Hypothalamus (tissue), 51 donors: ENCODE data around the gene SLC17A8.
"Not testable (repeated sequence)": the region's sequence is repeated elsewhere in the genome, so short reads cannot be mapped to it uniquely, and the experiment has no call there.

Experiments
- DNase-seq, 51 donors: peaks; one replicate each; lab custom pipeline; 2025; lab: John Stamatoyannopoulos, UW

The SLC17A8 gene

DNA sequence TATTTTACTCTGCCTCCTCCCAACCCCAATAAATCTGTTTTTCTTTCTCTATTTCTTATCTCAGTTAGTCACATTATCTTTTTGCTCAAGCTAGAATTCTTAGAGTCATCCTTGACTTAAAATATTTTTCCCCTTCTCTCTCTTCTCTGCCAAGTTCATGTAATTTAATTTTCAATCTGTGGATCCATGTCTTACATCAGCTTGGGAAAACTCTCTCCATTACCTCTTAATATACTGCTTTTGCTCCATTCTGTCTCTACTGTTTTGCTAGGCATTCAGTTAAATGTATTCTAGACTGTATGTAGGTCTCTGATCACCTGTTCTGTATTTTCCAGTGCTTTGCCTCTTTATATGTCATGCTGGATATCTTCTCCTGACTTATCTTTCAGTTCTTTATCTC is 65.8 kb downstream of the SLC17A8 start:
- no peak for DNase-seq

- no peak for DNase-seq
These were observed 69.3 kb downstream of the SLC17A8 start for GRCh38 chr12:100426145-100426544.

GRCh38 chr12:100427078-100427477 is 70.2 kb downstream of the SLC17A8 start:
- no peak for DNase-seq

GRCh38 chr12:100430251-100430650 is 73.4 kb downstream of the SLC17A8 start:
- not testable (repeated sequence) for DNase-seq

DNA sequence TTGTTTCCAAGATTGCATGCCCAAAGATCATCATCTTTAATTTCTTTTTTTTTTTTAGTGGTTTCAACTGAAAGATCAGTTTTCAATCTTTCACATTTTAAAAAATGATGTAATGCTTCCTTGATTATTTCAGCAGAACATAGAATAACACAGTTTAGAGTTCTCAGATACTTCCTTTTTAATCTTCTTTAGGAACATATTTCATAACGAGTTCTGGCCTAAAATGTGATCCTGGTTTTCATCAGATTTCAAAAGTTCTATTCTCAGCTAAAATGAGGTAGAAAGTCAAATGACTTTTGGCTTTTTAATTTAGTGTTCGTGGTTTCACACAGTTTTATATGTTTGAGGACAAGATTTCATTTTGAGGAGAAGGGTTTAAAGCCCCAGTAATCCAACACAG is 76.8 kb downstream of the SLC17A8 start:
- DNase-seq: no peak

GRCh38 chr12:100434177-100434576 is 77.3 kb downstream of the SLC17A8 start:
- DNase-seq: no peak

GRCh38 chr12:100435957-100436356 is 79.1 kb downstream of the SLC17A8 start:
- no peak for DNase-seq

GRCh38 chr12:100437038-100437841 is 80.4 kb downstream of the SLC17A8 start:
- DNase-seq: no peak

GRCh38 chr12:100439797-100440196 is 82.9 kb downstream of the SLC17A8 start:
- no peak for DNase-seq

GRCh38 chr12:100442403-100442802 is 85.5 kb downstream of the SLC17A8 start:
- DNase-seq: no peak

DNA sequence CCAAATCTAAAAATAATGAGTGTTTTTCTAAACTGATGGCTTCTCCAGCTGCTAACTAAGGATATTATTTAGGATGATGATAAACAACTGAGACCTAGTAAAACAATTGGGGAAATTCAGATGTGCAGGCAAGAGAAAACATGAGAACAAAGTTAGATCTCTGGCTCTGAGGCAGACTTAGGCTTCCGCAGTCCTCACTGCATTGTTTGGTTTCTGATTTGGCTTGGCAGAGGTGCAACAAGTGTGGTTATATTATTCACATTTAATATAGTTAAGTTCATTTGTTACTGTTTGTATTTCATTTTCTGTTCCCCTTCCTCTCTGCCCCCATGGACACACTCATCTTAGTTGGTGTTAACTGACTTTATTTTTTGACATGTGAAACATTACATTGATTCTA is 86.6 kb downstream of the SLC17A8 start:
- DNase-seq: no peak

- no peak for DNase-seq
These were observed 88.2 kb downstream of the SLC17A8 start for GRCh38 chr12:100445081-100445481.

DNA sequence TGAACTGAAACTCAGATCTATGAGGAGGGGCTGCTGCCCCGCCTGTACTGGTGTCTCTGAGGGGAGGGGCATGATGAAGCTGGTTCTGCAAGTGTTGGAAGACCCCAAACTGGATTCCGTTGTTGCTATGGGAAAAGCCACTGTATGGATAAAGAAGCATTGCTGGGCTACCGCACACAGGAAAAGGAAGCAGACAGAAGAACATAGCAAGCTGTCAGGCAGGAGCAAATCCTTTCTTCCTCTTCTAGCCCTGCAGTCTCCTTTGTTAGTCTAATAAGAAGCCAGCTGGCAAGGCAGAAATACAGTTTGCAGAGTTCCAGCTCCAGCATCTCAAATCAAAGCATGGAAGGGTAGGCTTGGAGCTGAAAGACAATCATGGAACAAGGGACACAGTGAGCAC is 90.5 kb downstream of the SLC17A8 start:
- DNase-seq: no peak

GRCh38 chr12:100448656-100449055 is 91.8 kb downstream of the SLC17A8 start:
- DNase-seq: no peak

GRCh38 chr12:100450735-100451134 is 93.9 kb downstream of the SLC17A8 start:
- no peak for DNase-seq

DNA sequence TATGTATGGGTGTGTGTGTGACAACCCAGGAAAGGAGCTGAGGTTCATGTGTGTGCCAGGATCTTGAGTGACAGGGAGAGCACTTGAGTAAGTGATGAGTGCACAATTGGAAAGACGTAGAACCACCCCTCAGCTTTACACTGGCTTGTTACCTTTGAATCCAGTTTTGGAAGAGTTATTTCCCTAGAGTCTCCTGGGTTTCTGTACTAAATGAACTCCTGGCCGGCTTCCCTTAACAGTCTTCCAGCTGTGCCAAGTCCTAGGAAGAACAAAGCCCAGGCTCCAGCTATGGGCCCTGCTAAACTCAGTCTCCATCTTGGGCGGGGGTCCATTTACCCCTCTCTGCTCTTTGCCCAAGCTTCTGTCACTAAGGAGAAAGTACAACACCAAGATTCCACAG is 97.1 kb downstream of the SLC17A8 start:
- peak in 1 of 51 donors; percentile 13 for DNase-seq

GRCh38 chr12:100455896-100456295 is 99.0 kb downstream of the SLC17A8 start:
- DNase-seq: no peak

GRCh38 chr12:100458191-100458590 is 101.3 kb downstream of the SLC17A8 start:
- no peak for DNase-seq

DNA sequence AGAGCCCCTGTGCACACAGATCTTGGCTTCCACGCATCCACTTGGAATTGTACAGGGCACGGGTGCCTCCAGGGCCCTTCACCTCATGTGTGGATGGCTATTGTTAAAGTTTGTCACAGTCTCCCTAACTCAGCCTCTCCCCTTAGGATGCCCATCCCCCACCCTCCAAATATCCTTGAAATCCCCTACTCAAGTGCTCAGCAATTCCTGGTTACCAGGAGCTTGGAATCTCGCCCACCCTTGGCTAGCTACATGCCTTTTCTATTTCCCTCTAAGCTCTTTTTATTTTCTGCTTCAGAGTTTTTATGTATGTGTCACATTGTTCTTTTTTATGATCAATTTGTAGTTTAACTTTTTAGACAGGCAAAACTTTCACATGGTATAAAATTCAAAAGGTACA is 103.8 kb downstream of the SLC17A8 start:
- DNase-seq: no peak

DNA sequence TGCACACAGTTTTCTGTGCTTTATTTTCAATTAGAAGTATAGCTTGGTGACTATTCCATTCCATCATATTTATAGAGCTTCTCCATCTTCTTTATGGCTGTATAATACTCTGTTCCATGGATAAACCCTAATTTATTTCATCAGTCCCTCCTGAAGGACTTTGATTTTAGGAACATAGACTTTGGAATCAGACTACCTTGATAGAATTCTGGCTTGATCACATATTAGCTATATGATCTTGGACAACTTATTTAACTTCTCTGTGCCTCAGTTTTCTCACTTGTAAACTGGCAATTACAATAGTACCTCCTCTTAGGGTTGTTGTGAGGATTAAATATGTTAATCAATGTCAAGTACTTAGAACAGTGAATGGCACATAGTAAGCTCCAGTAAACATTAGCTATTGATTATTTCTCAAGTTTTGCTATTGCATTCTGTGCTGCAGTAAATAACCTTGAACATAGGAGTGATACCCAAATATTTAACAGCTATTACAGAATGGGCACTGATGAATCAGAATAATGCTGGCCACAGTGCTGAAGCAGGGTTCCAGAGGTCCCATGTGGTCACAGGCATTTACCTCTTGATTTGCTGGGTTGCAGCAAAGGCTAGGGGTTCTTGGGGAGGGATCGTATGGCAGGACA is 104.6 kb downstream of the SLC17A8 start:
- DNase-seq: no peak

DNA sequence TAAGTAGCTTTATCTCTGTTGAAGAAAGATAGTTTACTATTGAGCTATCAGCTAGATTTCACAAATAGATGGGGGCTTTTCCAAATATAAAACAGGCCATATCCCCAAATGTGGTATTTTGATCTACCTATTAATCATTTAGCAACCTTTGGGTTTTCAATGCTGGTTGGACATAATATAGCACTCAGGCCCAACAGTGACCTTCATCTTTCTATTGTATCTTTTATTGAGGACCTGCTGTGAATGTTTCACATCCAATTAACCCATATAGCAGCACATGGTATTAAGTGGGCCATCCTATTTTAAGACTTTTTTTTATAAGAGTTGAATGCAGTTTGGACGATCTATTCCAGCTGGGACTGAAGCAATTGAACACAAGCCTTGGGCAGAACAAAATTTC is 106.8 kb downstream of the SLC17A8 start:
- no peak for DNase-seq

GRCh38 chr12:100464529-100464928 is 107.7 kb downstream of the SLC17A8 start:
- no peak for DNase-seq
